ENCODE data around the gene KLHL29. TPM values are rescaled to one million over a fixed set of nuclear protein-coding genes. Genes with fewer than 3 reads are reported as not detected.

The KLHL29 gene
- polyA plus RNA-seq, 1 donor from 2014 or later, result 42.4 TPM

DNA sequence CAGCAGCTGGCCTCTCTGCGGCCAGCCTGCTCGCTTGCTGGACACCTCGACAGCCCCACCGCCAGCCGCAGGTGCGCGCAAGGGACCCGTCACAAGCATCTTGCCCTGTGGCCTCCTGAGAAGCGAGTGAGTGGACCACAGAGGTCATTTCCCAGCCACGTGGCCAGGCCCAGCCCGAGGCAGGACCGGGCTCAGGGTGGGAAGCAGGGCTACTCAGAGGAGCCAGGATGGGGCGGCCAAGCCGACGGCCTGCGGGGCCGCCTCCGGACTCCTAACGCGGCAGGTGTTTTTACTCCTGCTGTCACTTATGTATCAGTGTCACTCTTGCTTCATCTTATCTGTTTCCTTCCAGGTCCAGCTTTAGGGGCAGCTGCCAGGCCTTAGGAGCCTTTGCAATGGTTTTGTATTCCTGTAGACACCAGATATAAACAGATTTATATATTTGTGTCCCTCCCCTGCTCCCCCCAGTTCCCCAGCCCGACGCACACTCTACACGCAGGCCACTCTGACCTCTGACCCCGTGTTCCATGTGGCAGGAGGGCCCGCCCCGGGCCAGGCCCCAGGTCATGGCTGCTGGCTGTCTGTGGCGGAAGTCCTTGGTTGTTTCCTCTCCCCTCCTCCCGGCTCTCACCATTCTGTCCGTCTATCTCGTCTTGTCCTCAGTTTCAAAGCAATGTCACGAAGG, 305.6 kb downstream of the KLHL29 start:
- Histone ChIP-seq H3K4me2 (ENCODE audit: low read length) (no peak overlapping the region), H3K4me3 (ENCODE audit: low read length) (no peak overlapping the region), H3K36me3 (ENCODE audit: insufficient read depth, low read length) (peaks cover 8% of the 10 kb centered on the region), H3K9ac (ENCODE audit: low read length) (no peak overlapping the region), H3K27me3 (ENCODE audit: insufficient read depth, low read depth, low read length) (no peaks in the 10 kb centered on the region), H2AFZ (ENCODE audit: low read depth, low read length) (no peak overlapping the region), H3F3A (ENCODE audit: insufficient read depth, low read length, poor library complexity, severe bottlenecking) (no peaks in the 10 kb centered on the region), H3K27ac (ENCODE audit: low read length) (no peak overlapping the region), H3K79me2 (replicated peaks; ENCODE audit: insufficient read depth, low read length) (no peaks in the 10 kb centered on the region), H3K9me2 (ENCODE audit: insufficient read depth, low read length) (no peaks in the 10 kb centered on the region), H4K20me1 (ENCODE audit: insufficient read depth) (no peaks in the 10 kb centered on the region), H3K9me3 (ENCODE audit: low read length) (no peaks in the 10 kb centered on the region)
- no peak for TF ChIP-seq SMC3 (conservative IDR thresholded peaks at IDR 0.05; ENCODE audit: poor library complexity)
- TF ChIP-seq RAD21 (conservative IDR thresholded peaks at IDR 0.05), result no peak
- TF ChIP-seq EZH2 (IDR thresholded peaks at IDR 0.05; ENCODE audit: borderline replicate concordance, insufficient read depth, low read length, poor library complexity, severe bottlenecking), result no peak
- peak; percentile 8 for TF ChIP-seq POLR2AphosphoS5 (IDR thresholded peaks at IDR 0.05)
- TF ChIP-seq, protein P1, sequence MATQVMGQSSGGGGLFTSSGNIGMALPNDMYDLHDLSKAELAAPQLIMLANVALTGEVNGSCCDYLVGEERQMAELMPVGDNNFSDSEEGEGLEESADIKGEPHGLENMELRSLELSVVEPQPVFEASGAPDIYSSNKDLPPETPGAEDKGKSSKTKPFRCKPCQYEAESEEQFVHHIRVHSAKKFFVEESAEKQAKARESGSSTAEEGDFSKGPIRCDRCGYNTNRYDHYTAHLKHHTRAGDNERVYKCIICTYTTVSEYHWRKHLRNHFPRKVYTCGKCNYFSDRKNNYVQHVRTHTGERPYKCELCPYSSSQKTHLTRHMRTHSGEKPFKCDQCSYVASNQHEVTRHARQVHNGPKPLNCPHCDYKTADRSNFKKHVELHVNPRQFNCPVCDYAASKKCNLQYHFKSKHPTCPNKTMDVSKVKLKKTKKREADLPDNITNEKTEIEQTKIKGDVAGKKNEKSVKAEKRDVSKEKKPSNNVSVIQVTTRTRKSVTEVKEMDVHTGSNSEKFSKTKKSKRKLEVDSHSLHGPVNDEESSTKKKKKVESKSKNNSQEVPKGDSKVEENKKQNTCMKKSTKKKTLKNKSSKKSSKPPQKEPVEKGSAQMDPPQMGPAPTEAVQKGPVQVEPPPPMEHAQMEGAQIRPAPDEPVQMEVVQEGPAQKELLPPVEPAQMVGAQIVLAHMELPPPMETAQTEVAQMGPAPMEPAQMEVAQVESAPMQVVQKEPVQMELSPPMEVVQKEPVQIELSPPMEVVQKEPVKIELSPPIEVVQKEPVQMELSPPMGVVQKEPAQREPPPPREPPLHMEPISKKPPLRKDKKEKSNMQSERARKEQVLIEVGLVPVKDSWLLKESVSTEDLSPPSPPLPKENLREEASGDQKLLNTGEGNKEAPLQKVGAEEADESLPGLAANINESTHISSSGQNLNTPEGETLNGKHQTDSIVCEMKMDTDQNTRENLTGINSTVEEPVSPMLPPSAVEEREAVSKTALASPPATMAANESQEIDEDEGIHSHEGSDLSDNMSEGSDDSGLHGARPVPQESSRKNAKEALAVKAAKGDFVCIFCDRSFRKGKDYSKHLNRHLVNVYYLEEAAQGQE (IDR thresholded peaks at IDR 0.05; ENCODE audit: borderline replicate concordance), result no peak
- TF ChIP-seq, protein P2, sequence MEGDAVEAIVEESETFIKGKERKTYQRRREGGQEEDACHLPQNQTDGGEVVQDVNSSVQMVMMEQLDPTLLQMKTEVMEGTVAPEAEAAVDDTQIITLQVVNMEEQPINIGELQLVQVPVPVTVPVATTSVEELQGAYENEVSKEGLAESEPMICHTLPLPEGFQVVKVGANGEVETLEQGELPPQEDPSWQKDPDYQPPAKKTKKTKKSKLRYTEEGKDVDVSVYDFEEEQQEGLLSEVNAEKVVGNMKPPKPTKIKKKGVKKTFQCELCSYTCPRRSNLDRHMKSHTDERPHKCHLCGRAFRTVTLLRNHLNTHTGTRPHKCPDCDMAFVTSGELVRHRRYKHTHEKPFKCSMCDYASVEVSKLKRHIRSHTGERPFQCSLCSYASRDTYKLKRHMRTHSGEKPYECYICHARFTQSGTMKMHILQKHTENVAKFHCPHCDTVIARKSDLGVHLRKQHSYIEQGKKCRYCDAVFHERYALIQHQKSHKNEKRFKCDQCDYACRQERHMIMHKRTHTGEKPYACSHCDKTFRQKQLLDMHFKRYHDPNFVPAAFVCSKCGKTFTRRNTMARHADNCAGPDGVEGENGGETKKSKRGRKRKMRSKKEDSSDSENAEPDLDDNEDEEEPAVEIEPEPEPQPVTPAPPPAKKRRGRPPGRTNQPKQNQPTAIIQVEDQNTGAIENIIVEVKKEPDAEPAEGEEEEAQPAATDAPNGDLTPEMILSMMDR (IDR thresholded peaks at IDR 0.05; ENCODE audit: poor library complexity, severe bottlenecking), result no peak
- TF ChIP-seq TAF1 (IDR thresholded peaks at IDR 0.05; ENCODE audit: low read depth), result no peak
- TF ChIP-seq EP300 (conservative IDR thresholded peaks at IDR 0.05; ENCODE audit: poor library complexity, severe bottlenecking), result no peak

DNA sequence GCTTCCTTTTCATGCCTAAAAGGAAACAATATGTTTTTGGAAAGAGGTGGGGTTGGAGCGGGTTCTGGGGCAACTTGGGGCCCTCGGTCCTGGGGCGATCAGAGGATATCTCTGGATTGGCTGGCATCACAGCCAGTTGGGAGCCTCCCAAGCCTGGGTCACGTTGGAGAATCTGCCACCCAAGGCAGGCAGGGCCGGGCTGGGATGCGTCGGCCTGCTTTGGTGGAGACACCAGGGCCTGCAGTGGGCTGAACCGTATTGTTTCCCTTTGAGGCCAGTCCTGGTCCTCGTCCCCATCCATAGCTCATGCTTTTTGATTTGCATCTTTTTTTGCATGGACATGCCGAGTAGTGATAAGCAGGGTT, 306.1 kb downstream of the KLHL29 start:
- H3K27me3 ChIP-seq (ENCODE audit: insufficient read depth, low read depth, low read length), result no peaks in the 10 kb centered on the region
- H3K27ac ChIP-seq (ENCODE audit: low read length), result no peak overlapping the region
- no peak overlapping the region for H3K4me3 ChIP-seq (ENCODE audit: low read length)
- H3K4me2 ChIP-seq (ENCODE audit: low read length), result no peak overlapping the region
- H3K9me3 ChIP-seq (ENCODE audit: low read length), result no peaks in the 10 kb centered on the region
- no peak overlapping the region for H3K9ac ChIP-seq (ENCODE audit: low read length)
- no peaks in the 10 kb centered on the region for H3K9me2 ChIP-seq (ENCODE audit: insufficient read depth, low read length)
- TF ChIP-seq EZH2 (IDR thresholded peaks at IDR 0.05; ENCODE audit: borderline replicate concordance, insufficient read depth, low read length, poor library complexity, severe bottlenecking), result no peak
- TF ChIP-seq SMC3 (conservative IDR thresholded peaks at IDR 0.05; ENCODE audit: poor library complexity), result no peak
- TF ChIP-seq, protein P2 (IDR thresholded peaks at IDR 0.05; ENCODE audit: poor library complexity, severe bottlenecking), result no peak
- no peak for TF ChIP-seq MXI1 (conservative IDR thresholded peaks at IDR 0.05; ENCODE audit: poor library complexity, severe bottlenecking)
- TF ChIP-seq EP300 (conservative IDR thresholded peaks at IDR 0.05; ENCODE audit: poor library complexity, severe bottlenecking), result no peak
- TF ChIP-seq, protein P1 (IDR thresholded peaks at IDR 0.05; ENCODE audit: borderline replicate concordance), result no peak
- TF ChIP-seq POLR2AphosphoS5 (IDR thresholded peaks at IDR 0.05), result no peak
- no peak for TF ChIP-seq TAF1 (IDR thresholded peaks at IDR 0.05; ENCODE audit: low read depth)
- no peak for TF ChIP-seq RAD21 (conservative IDR thresholded peaks at IDR 0.05)
- no peaks in the 10 kb centered on the region for H3F3A ChIP-seq (ENCODE audit: insufficient read depth, low read length, poor library complexity, severe bottlenecking)
- H2AFZ ChIP-seq (ENCODE audit: low read depth, low read length), result no peak overlapping the region
- H4K20me1 ChIP-seq (ENCODE audit: insufficient read depth), result no peaks in the 10 kb centered on the region
- H3K36me3 ChIP-seq (ENCODE audit: insufficient read depth, low read length), result peaks cover 8% of the 10 kb centered on the region
- no peaks in the 10 kb centered on the region for H3K79me2 ChIP-seq (replicated peaks; ENCODE audit: insufficient read depth, low read length)
